IMR-90 (cell line): ENCODE results near the gene KLHL29. TPM values are rescaled to one million over a fixed set of nuclear protein-coding genes. Genes with fewer than 3 reads are reported as not detected.

Experiments
- ATAC-seq: fragments of 200-7000 bp; cut with Tn5 transposase; 2 replicates; pipeline ENCODE4 v1.9.1; 2020; ENCODE audit warnings: low read depth, mild to moderate bottlenecking, moderate library complexity
- BruUV-seq: library from RNA; stranded (reverse); fragments of 400-500 nt; replicated peaks from 2 replicates; lab custom pipeline; 2021; lab: Mats Ljungman, UMichigan
- CTCF ChIA-PET: fragments of 300-600 bp; formaldehyde crosslinking; extraction: SDS; loops from one replicate; lab custom pipeline; 2021; ENCODE audit warnings: antibody characterized with exemption; lab: Yijun Ruan, JAX
- POLR2A ChIA-PET: fragments of 300-600 bp; sonication (Branson Sonifier 250); formaldehyde crosslinking; loops from one replicate; lab custom pipeline; 2022; ENCODE audit warnings: antibody characterized with exemption; ENCODE audit not compliant: unreplicated experiment; lab: Charles Lee
- DNase-seq: peaks from one replicate; pipeline ENCODE4 v3.0.0; 2013
- H2AFZ ChIP-seq: replicated peaks from 2 replicates; pipeline ENCODE3; 2013; ENCODE audit warnings: low read length, mild to moderate bottlenecking; ENCODE audit not compliant: poor library complexity
- H2AK5ac ChIP-seq: 2 replicates; pipeline ENCODE4 v1.6.1; 2013; ENCODE audit warnings: low read depth, low read length, inconsistent platforms
- H2AK9ac ChIP-seq: replicated peaks from 2 replicates; pipeline ENCODE3; 2013; ENCODE audit warnings: mild to moderate bottlenecking, low read depth, low read length, moderate library complexity; ENCODE audit not compliant: poor library complexity
- H2BK120ac ChIP-seq: 2 replicates; pipeline ENCODE4 v1.6.1; 2013; ENCODE audit warnings: low read depth, low read length, inconsistent platforms
- H2BK15ac ChIP-seq: 3 replicates; pipeline ENCODE4 v1.6.1; 2013; ENCODE audit warnings: low read depth, low read length, inconsistent platforms
- H2BK20ac ChIP-seq: 2 replicates; pipeline ENCODE4 v1.6.1; 2013; ENCODE audit warnings: low read depth, mild to moderate bottlenecking, inconsistent platforms, low read length, moderate library complexity
- H2BK5ac ChIP-seq: 2 replicates; pipeline ENCODE4 v1.6.1; 2013; ENCODE audit warnings: mild to moderate bottlenecking, low read depth, low read length, inconsistent platforms; ENCODE audit not compliant: poor library complexity, severe bottlenecking
- H3K14ac ChIP-seq: replicated peaks from 2 replicates; pipeline ENCODE4 v1.6.1; 2013; ENCODE audit warnings: low read depth, low read length, inconsistent platforms
- H3K18ac ChIP-seq: 2 replicates; pipeline ENCODE4 v1.6.1; 2013; ENCODE audit warnings: low read depth, low read length, control low read depth
- H3K23ac ChIP-seq: 2 replicates; pipeline ENCODE4 v1.6.1; 2013; ENCODE audit warnings: low read depth, low read length, inconsistent platforms
- H3K27ac ChIP-seq: 2 replicates; pipeline ENCODE4 v1.5.1; 2013; ENCODE audit warnings: mild to moderate bottlenecking, control low read depth, low read length; ENCODE audit not compliant: insufficient read depth
- H3K27me3 ChIP-seq: 2 replicates; pipeline ENCODE4 v1.6.1; 2013; ENCODE audit warnings: low read length; ENCODE audit not compliant: control insufficient read depth, insufficient read depth
- H3K36me3 ChIP-seq: 2 replicates; pipeline ENCODE4 v1.6.1; 2013; ENCODE audit warnings: low read length, mixed read lengths; ENCODE audit not compliant: control insufficient read depth, insufficient read depth
- H3K4ac ChIP-seq: 2 replicates; pipeline ENCODE4 v1.6.1; 2013; ENCODE audit warnings: low read depth, low read length, inconsistent platforms
- H3K4me1 ChIP-seq: 2 replicates; pipeline ENCODE4 v1.6.1; 2013; ENCODE audit warnings: low read length, mixed read lengths; ENCODE audit not compliant: control insufficient read depth, insufficient read depth
- H3K4me2 ChIP-seq: 2 replicates; pipeline ENCODE4 v1.6.1; 2013; ENCODE audit warnings: low read depth, mild to moderate bottlenecking, control low read depth, low read length, moderate library complexity
- H3K4me3 ChIP-seq: 2 replicates; pipeline ENCODE4 v1.5.1; 2013; ENCODE audit warnings: low read depth, mild to moderate bottlenecking, control low read depth, low read length, moderate library complexity; ENCODE audit not compliant: insufficient read depth
- H3K56ac ChIP-seq: 2 replicates; pipeline ENCODE4 v1.6.1; 2013; ENCODE audit warnings: low read length, inconsistent platforms; ENCODE audit not compliant: insufficient read depth; ENCODE audit errors: extremely low read depth
- H3K79me1 ChIP-seq, 2 experiments: 2 replicates each; pipeline ENCODE4 v1.6.1; 2013; ENCODE audit warnings: low read length in 2 of 2, inconsistent platforms in 1 of 2, low read depth in 1 of 2
- H3K9ac ChIP-seq: 2 replicates; pipeline ENCODE4 v1.6.1; 2013; ENCODE audit warnings: low read depth, low read length, control low read depth
- H3K9me1 ChIP-seq: 2 replicates; pipeline ENCODE4 v1.6.1; 2013; ENCODE audit warnings: low read length, inconsistent platforms; ENCODE audit not compliant: insufficient read depth
- H3K9me3 ChIP-seq: 2 replicates; pipeline ENCODE4 v1.6.1; 2013; ENCODE audit warnings: low read length; ENCODE audit not compliant: control insufficient read depth, insufficient read depth
- H4K20me1 ChIP-seq: 2 replicates; pipeline ENCODE4 v1.6.1; 2013; ENCODE audit warnings: low read length, inconsistent platforms; ENCODE audit not compliant: insufficient read depth
- H4K5ac ChIP-seq: 2 replicates; pipeline ENCODE4 v1.6.1; 2013; ENCODE audit warnings: mild to moderate bottlenecking, low read depth, low read length, control low read depth
- H4K8ac ChIP-seq, 2 experiments: 2 replicates each; pipeline ENCODE4 v1.6.1; 2013; ENCODE audit warnings: low read depth in 2 of 2, low read length in 2 of 2, control low read depth in 1 of 2, inconsistent platforms in 1 of 2
- H4K91ac ChIP-seq: 2 replicates; pipeline ENCODE4 v1.6.1; 2013; ENCODE audit warnings: low read depth, low read length, inconsistent platforms; ENCODE audit not compliant: insufficient read depth
- CEBPB ChIP-seq: IDR thresholded peaks from 2 replicates; pipeline ENCODE4 v1.6.1; 2012; ENCODE audit warnings: low read depth, low read length, improper control_type of control experiment
- NFE2L2 ChIP-seq: fragments of 150-350 bp; IDR thresholded peaks from 2 replicates; pipeline ENCODE4 v1.6.1; 2016; ENCODE audit warnings: low read depth, mild to moderate bottlenecking, low read length
- RAD21 ChIP-seq: IDR thresholded peaks from 2 replicates; pipeline ENCODE4 v1.6.1; 2012; ENCODE audit warnings: low read length, improper control_type of control experiment
- SMC3 ChIP-seq: fragments of 150-350 bp; IDR thresholded peaks from 2 replicates; pipeline ENCODE4 v1.6.1; 2016; ENCODE audit warnings: low read depth, mild to moderate bottlenecking, antibody characterized with exemption, low read length, moderate library complexity
- whole genome bisulfite sequencing, 2 experiments: methylation state at CpG; one replicate each; pipeline versions ENCODE4 v1.1.5 to v1.1.7; 2013; ENCODE audit warnings: missing lambda C conversion rate in 2 of 2; ENCODE audit not compliant: insufficient read length in 1 of 2; ENCODE audit errors: extremely low coverage in 2 of 2; 5-methylcytosine and 5-hydroxymethylcytosine counted together
- dilution Hi-C: fragments of 300-500 bp; cut with HindIII; formaldehyde crosslinking; loops from one replicate; pipeline ENCODE4 v1.14.3; 2018; ENCODE audit warnings: low sequenced_read_pairs; ENCODE audit not compliant: unreplicated experiment
- in situ Hi-C: fragments of 300-500 bp; cut with MboI; formaldehyde crosslinking; loops from 3 replicates; pipeline ENCODE4 v1.14.3; 2019; ENCODE audit warnings: low sequenced_read_pairs, inconsistent platforms, mixed read lengths
- intact Hi-C: fragments of 100-400 bp; cut with micrococcal nuclease; formaldehyde crosslinking; loops from 2 replicates; pipeline ENCODE4 v1.10.0; 2022
- polyA plus RNA-seq, 3 experiments: library from polyadenylated mRNA; depleted of rRNA; stranded (reverse); fragments of >200 nt; gene quantifications; 2 replicates each; pipeline ENCODE4 v1.2.3, GENCODE V29; 2012; ENCODE audit warnings: low replicate concordance in 1 of 3
- total RNA-seq: library from RNA; depleted of rRNA; stranded (reverse); fragments of >200 nt; gene quantifications from 2 replicates; pipeline ENCODE4 v1.2.3, GENCODE V29; 2012

Gene KLHL29
- total and polyA plus RNA-seq, 2 of the 4 experiments (the other 2 are of a cell fraction) = 2.0 to 8.0 TPM

DNA sequence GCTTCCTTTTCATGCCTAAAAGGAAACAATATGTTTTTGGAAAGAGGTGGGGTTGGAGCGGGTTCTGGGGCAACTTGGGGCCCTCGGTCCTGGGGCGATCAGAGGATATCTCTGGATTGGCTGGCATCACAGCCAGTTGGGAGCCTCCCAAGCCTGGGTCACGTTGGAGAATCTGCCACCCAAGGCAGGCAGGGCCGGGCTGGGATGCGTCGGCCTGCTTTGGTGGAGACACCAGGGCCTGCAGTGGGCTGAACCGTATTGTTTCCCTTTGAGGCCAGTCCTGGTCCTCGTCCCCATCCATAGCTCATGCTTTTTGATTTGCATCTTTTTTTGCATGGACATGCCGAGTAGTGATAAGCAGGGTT lies 306.1 kb downstream of the KLHL29 start:
- H2AK5ac ChIP-seq = no peak overlapping the region
- no peak overlapping the region for H2AK9ac ChIP-seq
- H3K36me3 ChIP-seq = peaks cover 41% of the 10 kb centered on the region
- no peak overlapping the region for H3K4me3 ChIP-seq
- H3K27ac ChIP-seq = no peak overlapping the region
- no peak overlapping the region for H2BK15ac ChIP-seq
- H3K56ac ChIP-seq = no peak overlapping the region
- no peak overlapping the region for H3K4ac ChIP-seq
- ChIA-PET CTCF (no interaction called here), POLR2A (no interaction called here)
- H3K27me3 ChIP-seq = no peaks in the 10 kb centered on the region
- no peak overlapping the region for H4K5ac ChIP-seq
- H2BK120ac ChIP-seq = no peak overlapping the region
- no peaks in the 10 kb centered on the region for H4K20me1 ChIP-seq
- H3K9me3 ChIP-seq = no peaks in the 10 kb centered on the region
- no peaks in the 10 kb centered on the region for H3K79me1 ChIP-seq
- no peak overlapping the region for H3K14ac ChIP-seq
- no peak overlapping the region for H3K23ac ChIP-seq
- H3K18ac ChIP-seq = no peak overlapping the region
- no peak overlapping the region for H4K91ac ChIP-seq
- intact Hi-C loops (no loop called here), in situ Hi-C loops (no loop called here), dilution Hi-C loops (no loop called here)
- peaks cover under 1% of the 10 kb centered on the region; the same call in 1 of the 2 replicates for H3K9me1 ChIP-seq
- DNase-seq (no peak), ATAC-seq (no peak)
- no TSS peak for BruUV-seq
- no peak overlapping the region for H2BK5ac ChIP-seq
- no peak overlapping the region for H2BK20ac ChIP-seq
- no peak overlapping the region for H2AFZ ChIP-seq
- H3K9ac ChIP-seq = no peak overlapping the region
- no peak for TF ChIP-seq RAD21
- TF ChIP-seq SMC3 = no peak
- TF ChIP-seq CEBPB = no peak
- TF ChIP-seq NFE2L2 = no peak
- 90% methylated on average over 6 of the region's 10 CpGs; no CpG with 5 or more reads in 1 of the 2 experiments for WGBS, 2 experiments
- H3K4me2 ChIP-seq = no peak overlapping the region
- H3K4me1 ChIP-seq = no peaks in the 10 kb centered on the region
- no peak overlapping the region for H4K8ac ChIP-seq
